ENCODE measurements around the gene CRHBP. TPM values are rescaled to one million over a fixed set of nuclear protein-coding genes. Genes with fewer than 3 reads are reported as not detected.

The CRHBP gene
- total and polyA plus RNA-seq, 4 donors: 37.3 to 159 (median 91.8) TPM

GRCh38 chr5:76954383-76954763 lies 1.5 kb downstream of the CRHBP start (continued):
- no peak for TF ChIP-seq CTCF (IDR thresholded peaks at IDR 0.05; ENCODE audit: low read depth, low read length, missing input control)
- TF ChIP-seq ATF3 (IDR thresholded peaks at IDR 0.05): no peak

DNA sequence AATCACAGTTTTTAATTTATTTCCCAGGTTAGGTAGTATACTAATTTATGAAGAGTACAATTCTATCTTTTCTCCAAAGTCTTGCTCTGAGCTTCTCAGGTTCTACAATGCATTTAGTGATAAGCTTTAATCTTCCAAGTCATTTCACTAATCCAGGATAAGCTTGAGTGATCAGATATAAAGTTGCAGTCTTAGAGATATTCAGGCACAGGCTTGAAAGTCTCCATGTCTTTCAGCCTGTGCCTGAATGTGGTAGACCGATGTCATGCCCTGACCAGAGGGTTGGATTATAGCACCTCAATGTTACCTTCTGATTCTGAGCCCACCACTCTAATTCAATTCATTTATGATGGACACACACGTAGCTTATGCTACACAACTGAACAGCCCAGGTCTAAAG lies 3.2 kb downstream of the CRHBP start:
- H3K9me3 ChIP-seq (ENCODE audit: control insufficient read depth in 4 of 4, low read length in 3 of 4): no peaks in the 10 kb centered on the region
- no peak for TF ChIP-seq EGR1 (IDR thresholded peaks at IDR 0.05; ENCODE audit: low read depth in 2 of 2)
- no peak for TF ChIP-seq NR2F2 (IDR thresholded peaks at IDR 0.05)
- TF ChIP-seq GABPA (IDR thresholded peaks at IDR 0.05 in 1 of 2, conservative IDR thresholded peaks at IDR 0.05 in 1 of 2): no peak
- TF ChIP-seq JUND (IDR thresholded peaks at IDR 0.05): no peak
- no peak for TF ChIP-seq TAF1 (conservative IDR thresholded peaks at IDR 0.05)
- no peak for TF ChIP-seq YY1 (IDR thresholded peaks at IDR 0.05)
- TF ChIP-seq, protein P1, sequence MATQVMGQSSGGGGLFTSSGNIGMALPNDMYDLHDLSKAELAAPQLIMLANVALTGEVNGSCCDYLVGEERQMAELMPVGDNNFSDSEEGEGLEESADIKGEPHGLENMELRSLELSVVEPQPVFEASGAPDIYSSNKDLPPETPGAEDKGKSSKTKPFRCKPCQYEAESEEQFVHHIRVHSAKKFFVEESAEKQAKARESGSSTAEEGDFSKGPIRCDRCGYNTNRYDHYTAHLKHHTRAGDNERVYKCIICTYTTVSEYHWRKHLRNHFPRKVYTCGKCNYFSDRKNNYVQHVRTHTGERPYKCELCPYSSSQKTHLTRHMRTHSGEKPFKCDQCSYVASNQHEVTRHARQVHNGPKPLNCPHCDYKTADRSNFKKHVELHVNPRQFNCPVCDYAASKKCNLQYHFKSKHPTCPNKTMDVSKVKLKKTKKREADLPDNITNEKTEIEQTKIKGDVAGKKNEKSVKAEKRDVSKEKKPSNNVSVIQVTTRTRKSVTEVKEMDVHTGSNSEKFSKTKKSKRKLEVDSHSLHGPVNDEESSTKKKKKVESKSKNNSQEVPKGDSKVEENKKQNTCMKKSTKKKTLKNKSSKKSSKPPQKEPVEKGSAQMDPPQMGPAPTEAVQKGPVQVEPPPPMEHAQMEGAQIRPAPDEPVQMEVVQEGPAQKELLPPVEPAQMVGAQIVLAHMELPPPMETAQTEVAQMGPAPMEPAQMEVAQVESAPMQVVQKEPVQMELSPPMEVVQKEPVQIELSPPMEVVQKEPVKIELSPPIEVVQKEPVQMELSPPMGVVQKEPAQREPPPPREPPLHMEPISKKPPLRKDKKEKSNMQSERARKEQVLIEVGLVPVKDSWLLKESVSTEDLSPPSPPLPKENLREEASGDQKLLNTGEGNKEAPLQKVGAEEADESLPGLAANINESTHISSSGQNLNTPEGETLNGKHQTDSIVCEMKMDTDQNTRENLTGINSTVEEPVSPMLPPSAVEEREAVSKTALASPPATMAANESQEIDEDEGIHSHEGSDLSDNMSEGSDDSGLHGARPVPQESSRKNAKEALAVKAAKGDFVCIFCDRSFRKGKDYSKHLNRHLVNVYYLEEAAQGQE (IDR thresholded peaks at IDR 0.05): no peak
- TF ChIP-seq, protein P2, sequence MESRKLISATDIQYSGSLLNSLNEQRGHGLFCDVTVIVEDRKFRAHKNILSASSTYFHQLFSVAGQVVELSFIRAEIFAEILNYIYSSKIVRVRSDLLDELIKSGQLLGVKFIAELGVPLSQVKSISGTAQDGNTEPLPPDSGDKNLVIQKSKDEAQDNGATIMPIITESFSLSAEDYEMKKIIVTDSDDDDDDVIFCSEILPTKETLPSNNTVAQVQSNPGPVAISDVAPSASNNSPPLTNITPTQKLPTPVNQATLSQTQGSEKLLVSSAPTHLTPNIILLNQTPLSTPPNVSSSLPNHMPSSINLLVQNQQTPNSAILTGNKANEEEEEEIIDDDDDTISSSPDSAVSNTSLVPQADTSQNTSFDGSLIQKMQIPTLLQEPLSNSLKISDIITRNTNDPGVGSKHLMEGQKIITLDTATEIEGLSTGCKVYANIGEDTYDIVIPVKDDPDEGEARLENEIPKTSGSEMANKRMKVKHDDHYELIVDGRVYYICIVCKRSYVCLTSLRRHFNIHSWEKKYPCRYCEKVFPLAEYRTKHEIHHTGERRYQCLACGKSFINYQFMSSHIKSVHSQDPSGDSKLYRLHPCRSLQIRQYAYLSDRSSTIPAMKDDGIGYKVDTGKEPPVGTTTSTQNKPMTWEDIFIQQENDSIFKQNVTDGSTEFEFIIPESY (IDR thresholded peaks at IDR 0.05): no peak
- no peak for TF ChIP-seq FOXA2 (IDR thresholded peaks at IDR 0.05)
- no peak for TF ChIP-seq RAD21 (IDR thresholded peaks at IDR 0.05)
- no peak for TF ChIP-seq ATF3 (IDR thresholded peaks at IDR 0.05)
- no peak for TF ChIP-seq CTCF (IDR thresholded peaks at IDR 0.05; ENCODE audit: low read depth, low read length, missing input control)
- DNase-seq (ENCODE audit: low spot score): no peak
- no peak overlapping the region for H3K9ac ChIP-seq (ENCODE audit: low read depth in 1 of 2, low read length in 2 of 2)
- 81% methylated on average over 2 of the region's 2 CpGs for WGBS
- no peak overlapping the region for H3K27ac ChIP-seq (ENCODE audit: low read depth in 1 of 2, low read length in 2 of 2)
- H3K4me3 ChIP-seq (ENCODE audit: low read depth in 1 of 3, low read length in 3 of 3): no peak overlapping the region
- H3K36me3 ChIP-seq (ENCODE audit: control insufficient read depth in 4 of 4, insufficient read depth in 3 of 4, low read depth in 1 of 4, low read length in 3 of 4): no peaks in the 10 kb centered on the region
- H3K27me3 ChIP-seq (ENCODE audit: control insufficient read depth in 4 of 4, insufficient read depth in 4 of 4, low read length in 3 of 4): peaks cover 0 to 6% (median 2%) of the 10 kb centered on the region in 4 donors
- peaks cover 8 to 17% (median 12%) of the 10 kb centered on the region in 4 donors for H3K4me1 ChIP-seq (ENCODE audit: control insufficient read depth in 4 of 4, insufficient read depth in 4 of 4, low read length in 3 of 4)
